Mesenteric fat pad (tissue), 1 donor: ENCODE data around the gene PACSIN3. TPM values are rescaled to one million over a fixed set of nuclear protein-coding genes. Genes with fewer than 3 reads are reported as not detected.
"Not testable (repeated sequence)": the region's sequence is repeated elsewhere in the genome, so short reads cannot be mapped to it uniquely, and the experiment has no call there.

Experiments used
- DNase-seq: peaks from one replicate; pipeline ENCODE4 v3.0.0-alpha.2; 2020; ENCODE audit warnings: low spot score
- long read RNA-seq: library from polyadenylated mRNA; unstranded; transcript quantifications from one replicate; pipeline ENCODE4 v2.0.0, GENCODE V29; 2020
- total RNA-seq: library from RNA; stranded (reverse); fragmentation: NEBNext Ultra II Directional; extraction: Animal tissue kit (Norgen Biotek cat#: 25700); gene quantifications from one replicate; pipeline ENCODE4 v1.2.1, GENCODE V29; 2021
- donor health status: DM: yes; HTN: yes; CAD: no.

PACSIN3 gene
- total RNA-seq = 14.9 TPM
- long read RNA-seq, transcript PACSIN3-201 (11 exons, 1,843 nt) = major isoform, 41 of 51 reads
- long read RNA-seq, partial matches to known transcripts = 4 of 51 reads
- long read RNA-seq, other reads (novel, unspliced or antisense) = 5 of 51 reads

- no peak for DNase-seq
Observed at GRCh38 chr11:47186076-47186699, at the start of gene PACSIN3. PACSIN3 (minus strand) TSS chr11:47186434; CDS start chr11:47182727, 3,707 bp downstream.

- no peak for DNase-seq
Observed at GRCh38 chr11:47235163-47235562, 48.9 kb upstream of the PACSIN3 start.

GRCh38 chr11:47234669-47235100, 48.5 kb upstream of the PACSIN3 start:
- DNase-seq = no peak

GRCh38 chr11:47233989-47234668, 47.9 kb upstream of the PACSIN3 start:
- no peak for DNase-seq

GRCh38 chr11:47233051-47233450, 46.8 kb upstream of the PACSIN3 start:
- DNase-seq = no peak

GRCh38 chr11:47229161-47229560, 42.9 kb upstream of the PACSIN3 start:
- DNase-seq = no peak

- no peak for DNase-seq
Observed at GRCh38 chr11:47225552-47226400, 39.5 kb upstream of the PACSIN3 start.

- no peak for DNase-seq
Observed at GRCh38 chr11:47222696-47223095, 36.5 kb upstream of the PACSIN3 start.

- no peak for DNase-seq
Observed at GRCh38 chr11:47220401-47220821, 34.2 kb upstream of the PACSIN3 start.

GRCh38 chr11:47216121-47216798, 30.0 kb upstream of the PACSIN3 start:
- DNase-seq = no peak

GRCh38 chr11:47215366-47215910, 29.2 kb upstream of the PACSIN3 start:
- DNase-seq = no peak

GRCh38 chr11:47213950-47214565, 27.8 kb upstream of the PACSIN3 start:
- DNase-seq = peak; percentile 95

GRCh38 chr11:47212938-47213337, 26.7 kb upstream of the PACSIN3 start:
- no peak for DNase-seq

- no peak for DNase-seq
Observed at GRCh38 chr11:47208628-47209027, 22.4 kb upstream of the PACSIN3 start.

- DNase-seq = not testable (repeated sequence)
Observed at GRCh38 chr11:47208008-47208552, 21.8 kb upstream of the PACSIN3 start.

- DNase-seq = no peak
Observed at GRCh38 chr11:47207459-47207858, 21.2 kb upstream of the PACSIN3 start.

- DNase-seq = not testable (repeated sequence)
Observed at GRCh38 chr11:47206577-47206976, 20.3 kb upstream of the PACSIN3 start.

GRCh38 chr11:47204637-47204989, 18.4 kb upstream of the PACSIN3 start:
- DNase-seq = no peak

GRCh38 chr11:47202576-47202975, 16.3 kb upstream of the PACSIN3 start:
- DNase-seq = no peak

- no peak for DNase-seq
Observed at GRCh38 chr11:47201015-47201414, 14.8 kb upstream of the PACSIN3 start.
